Smooth muscle cell (in vitro differentiated cells): Measurements from ENCODE around the gene SENP8. TPM values are rescaled to one million over a fixed set of nuclear protein-coding genes. Genes with fewer than 3 reads are reported as not detected.

Experiments
- DNase-seq: peaks from one replicate; lab custom pipeline; 2025; ENCODE audit not compliant: unreplicated experiment; lab: John Stamatoyannopoulos, UW
- H2AFZ ChIP-seq: fragments of 200-600 bp; sonication (generic); 2 replicates; pipeline ENCODE4 v1.6.0; 2016; ENCODE audit warnings: antibody characterized with exemption, low read depth, mild to moderate bottlenecking
- H3F3A ChIP-seq: fragments of 200-600 bp; sonication (generic); 2 replicates; pipeline ENCODE4 v1.6.0; 2017; ENCODE audit warnings: antibody characterized with exemption, low read depth
- H3K27ac ChIP-seq: fragments of 200-600 bp; sonication (generic); 2 replicates; pipeline ENCODE4 v1.5.1; 2016; ENCODE audit warnings: low read depth, mild to moderate bottlenecking
- H3K27me3 ChIP-seq: fragments of 200-600 bp; sonication (generic); 2 replicates; pipeline ENCODE4 v1.6.1; 2016; ENCODE audit warnings: low read depth, mild to moderate bottlenecking
- H3K36me3 ChIP-seq: fragments of 200-600 bp; sonication (generic); 2 replicates; pipeline ENCODE4 v1.5.1; 2016; ENCODE audit warnings: low read depth
- H3K4me1 ChIP-seq: fragments of 200-600 bp; sonication (generic); 2 replicates; pipeline ENCODE4 v1.5.1; 2016; ENCODE audit warnings: low read depth
- H3K4me2 ChIP-seq: fragments of 200-600 bp; sonication (generic); 2 replicates; pipeline ENCODE4 v1.6.0; 2016; ENCODE audit warnings: mild to moderate bottlenecking
- H3K4me3 ChIP-seq: fragments of 200-600 bp; sonication (generic); 2 replicates; pipeline ENCODE4 v1.5.1; 2016; ENCODE audit warnings: mild to moderate bottlenecking
- H3K79me2 ChIP-seq: fragments of 200-600 bp; sonication (generic); 2 replicates; pipeline ENCODE4 v1.6.0; 2016; ENCODE audit warnings: low read depth, mild to moderate bottlenecking
- H3K9ac ChIP-seq: fragments of 200-600 bp; sonication (generic); 2 replicates; pipeline ENCODE4 v1.6.0; 2016; ENCODE audit warnings: low read depth
- H3K9me3 ChIP-seq: fragments of 200-600 bp; sonication (generic); replicated peaks from 2 replicates; pipeline ENCODE4 v1.5.1; 2016; ENCODE audit warnings: low read depth
- H4K20me1 ChIP-seq: fragments of 200-600 bp; sonication (generic); 2 replicates; pipeline ENCODE4 v1.6.0; 2016; ENCODE audit warnings: low read depth
- CTCF ChIP-seq: fragments of 200-600 bp; sonication (generic); IDR thresholded peaks from 2 replicates; pipeline ENCODE4 v1.5.1; 2017; ENCODE audit warnings: borderline replicate concordance, mild to moderate bottlenecking, antibody characterized with exemption; ENCODE audit not compliant: insufficient read depth, poor library complexity, severe bottlenecking
- WGBS: methylation state at CpG from one replicate; pipeline ENCODE4 v1.1.7; 2016; ENCODE audit warnings: low lambda C conversion rate; 5-methylcytosine and 5-hydroxymethylcytosine counted together
- polyA plus RNA-seq: library from polyadenylated mRNA; unstranded; fragments of >200 nt; fragmentation: Nextera tagmentation; extraction: Ambion mirVana; gene quantifications from 2 replicates; pipeline ENCODE4 v1.2.1, GENCODE V29; 2016
- total RNA-seq: library from RNA; depleted of rRNA; stranded (reverse); fragments of >200 nt; gene quantifications from 2 replicates; pipeline ENCODE4 v1.2.3, GENCODE V29; 2014

The SENP8 gene
- total and polyA plus RNA-seq, 2 experiments from 2014 or later: 2.3 to 4.0 TPM

GRCh38 chr15:72180761-72181324 is 62.6 kb downstream of the SENP8 start:
- no peak overlapping the region for H3K4me3 ChIP-seq
- TF ChIP-seq CTCF: no peak
- peaks cover 22% of the 10 kb centered on the region for H3K27me3 ChIP-seq
- no peak overlapping the region for H3K27ac ChIP-seq
- H4K20me1 ChIP-seq: no peaks in the 10 kb centered on the region
- H3F3A ChIP-seq: no peaks in the 10 kb centered on the region
- H3K79me2 ChIP-seq: no peaks in the 10 kb centered on the region
- no peaks in the 10 kb centered on the region for H3K9me3 ChIP-seq
- H3K4me2 ChIP-seq: no peak overlapping the region
- no peak overlapping the region for H3K9ac ChIP-seq
- no peak for DNase-seq
- H3K36me3 ChIP-seq: no peaks in the 10 kb centered on the region
- no peak overlapping the region for H2AFZ ChIP-seq
- whole genome bisulfite sequencing: 93% methylated on average over 5 of the region's 5 CpGs
- peaks cover 7% of the 10 kb centered on the region for H3K4me1 ChIP-seq

- H4K20me1 ChIP-seq: no peaks in the 10 kb centered on the region
- no peak overlapping the region for H3K4me2 ChIP-seq
- H3K27me3 ChIP-seq: peaks cover 33% of the 10 kb centered on the region
- H3K4me3 ChIP-seq: no peak overlapping the region
- H3K27ac ChIP-seq: no peak overlapping the region
- H3F3A ChIP-seq: no peaks in the 10 kb centered on the region
- TF ChIP-seq CTCF: no peak
- H2AFZ ChIP-seq: no peak overlapping the region
- no peak overlapping the region for H3K9ac ChIP-seq
- no peak for DNase-seq
- H3K79me2 ChIP-seq: no peaks in the 10 kb centered on the region
- WGBS: 95% methylated on average over 3 of the region's 3 CpGs
- H3K9me3 ChIP-seq: no peaks in the 10 kb centered on the region
- H3K4me1 ChIP-seq: peaks cover 7% of the 10 kb centered on the region
- no peaks in the 10 kb centered on the region for H3K36me3 ChIP-seq
Measured at GRCh38 chr15:72182244-72182643, 64.0 kb downstream of the SENP8 start.

- Histone ChIP-seq H3K27ac (no peak overlapping the region), H3K9me3 (no peaks in the 10 kb centered on the region), H3K4me1 (peaks cover 7% of the 10 kb centered on the region), H3K4me3 (no peak overlapping the region), H2AFZ (no peak overlapping the region), H3K79me2 (no peaks in the 10 kb centered on the region), H3F3A (no peaks in the 10 kb centered on the region), H3K4me2 (no peak overlapping the region), H3K27me3 (peaks cover 33% of the 10 kb centered on the region), H3K9ac (no peak overlapping the region), H4K20me1 (no peaks in the 10 kb centered on the region), H3K36me3 (no peaks in the 10 kb centered on the region)
- 80% methylated on average over 3 of the region's 3 CpGs for WGBS
- no peak for DNase-seq
- no peak for TF ChIP-seq CTCF
Measured at GRCh38 chr15:72182673-72183072, 64.5 kb downstream of the SENP8 start.

GRCh38 chr15:72183781-72184164 is 65.6 kb downstream of the SENP8 start:
- H3K4me2 ChIP-seq: peak overlapping the region; percentile 85
- H3K36me3 ChIP-seq: no peaks in the 10 kb centered on the region
- peaks cover 7% of the 10 kb centered on the region for H3K4me1 ChIP-seq
- no peaks in the 10 kb centered on the region for H3K79me2 ChIP-seq
- H2AFZ ChIP-seq: no peak overlapping the region
- DNase-seq: no peak
- no peak overlapping the region for H3K9ac ChIP-seq
- WGBS: 44% methylated on average over 12 of the region's 12 CpGs
- no peak overlapping the region for H3K27ac ChIP-seq
- H3K27me3 ChIP-seq: peaks cover 33% of the 10 kb centered on the region
- H4K20me1 ChIP-seq: no peaks in the 10 kb centered on the region
- no peaks in the 10 kb centered on the region for H3F3A ChIP-seq
- no peaks in the 10 kb centered on the region for H3K9me3 ChIP-seq
- peak overlapping the region; percentile 39 for H3K4me3 ChIP-seq
- no peak for TF ChIP-seq CTCF
